A549 (cell line): ENCODE measurements around the gene KRTAP20-3.

Experiments used
- CBX8 ChIP-seq: fragments of 200-600 bp; sonication (generic); IDR thresholded peaks from 2 replicates; pipeline ENCODE4 v1.6.1; 2016
- CEBPB ChIP-seq, 2 experiments: fragments of >200 bp in 1 of 2; sonication (Bioruptor Twin) in 1 of 2; formaldehyde crosslinking in 1 of 2; IDR thresholded peaks; 2 replicates each; pipeline ENCODE4 v1.6.1; 2012 to 2016
- CTCF ChIP-seq: fragments of >200 bp; sonication (Bioruptor Twin); formaldehyde crosslinking; IDR thresholded peaks from 3 replicates; pipeline ENCODE4 v1.5.1; 2016
- EP300 ChIP-seq, 2 experiments: fragments of >200 bp; sonication (Bioruptor Twin); formaldehyde crosslinking; IDR thresholded peaks; 2 replicates in 1 of 2; 3 replicates in 1 of 2; pipeline ENCODE4 v1.6.1; 2016 to 2017
- ESRRA ChIP-seq: fragments of 150-350 bp; IDR thresholded peaks from 2 replicates; pipeline ENCODE4 v1.6.1; 2014; ENCODE audit warnings: mild to moderate bottlenecking, low read length, borderline replicate concordance
- HOXB13 ChIP-seq: fragments of 250-450 bp; sonication (Bioruptor Pico); IDR thresholded peaks from 2 replicates; pipeline ENCODE4 v1.5.0; 2020; ENCODE audit warnings: low read depth, mild to moderate bottlenecking, moderate library complexity
- KDM1A ChIP-seq: fragments of 200-600 bp; sonication (generic); IDR thresholded peaks from 2 replicates; pipeline ENCODE4 v1.6.1; 2016; ENCODE audit warnings: low read depth, mild to moderate bottlenecking
- MAFK ChIP-seq: fragments of 450-650 bp; IDR thresholded peaks from 2 replicates; pipeline ENCODE4 v1.6.1; 2014; ENCODE audit not compliant: partially characterized antibody
- MAX ChIP-seq: IDR thresholded peaks from 2 replicates; pipeline ENCODE4 v1.6.1; 2012
- PBX3 ChIP-seq: IDR thresholded peaks from 2 replicates; pipeline ENCODE4 v1.6.1; 2012
- POLR2A ChIP-seq: IDR thresholded peaks from 2 replicates; pipeline ENCODE4 v1.6.1; 2012; ENCODE audit warnings: mild to moderate bottlenecking, low read length
- REST ChIP-seq: fragments of 200-600 bp; sonication (generic); IDR thresholded peaks from 2 replicates; pipeline ENCODE4 v1.6.1; 2016; ENCODE audit warnings: antibody characterized with exemption, mild to moderate bottlenecking, moderate library complexity
- ZFP36 ChIP-seq: fragments of 450-650 bp; IDR thresholded peaks from 2 replicates; pipeline ENCODE4 v1.6.1; 2014; ENCODE audit warnings: borderline replicate concordance; ENCODE audit not compliant: partially characterized antibody

GRCh38 chr21:30646904-30647414 is 4.3 kb downstream of the KRTAP20-3 start:
- TF ChIP-seq CTCF (no peak), MAX (no peak), MAFK (no peak), CEBPB (IDR thresholded peaks at IDR 0.05) (no peak), POLR2A (no peak), KDM1A (no peak), REST (no peak), ESRRA (no peak), EP300 (IDR thresholded peaks at IDR 0.05) (no peak), HOXB13 (no peak), ZFP36 (no peak), CBX8 (no peak), PBX3 (no peak)
